Activated naive CD8-positive, alpha-beta T cell treated with anti-CD3 and anti-CD28 coated beads for 36 hours (primary cell): ENCODE results near the gene RNF13. TPM values are rescaled to one million over a fixed set of nuclear protein-coding genes. Genes with fewer than 3 reads are reported as not detected.

Experiments used
- DNase-seq: peaks from one replicate; pipeline ENCODE4 v3.0.0; 2021
- H3K27ac Mint-ChIP-seq: one replicate; pipeline ENCODE4 v1.8.0; 2022; ENCODE audit warnings: mild to moderate bottlenecking, moderate library complexity, mixed read lengths
- H3K27me3 Mint-ChIP-seq: one replicate; pipeline ENCODE4 v1.8.0; 2022; ENCODE audit warnings: mild to moderate bottlenecking, mixed read lengths
- H3K36me3 Mint-ChIP-seq: one replicate; pipeline ENCODE4 v1.8.0; 2021; ENCODE audit warnings: mild to moderate bottlenecking, mixed read lengths
- H3K4me1 Mint-ChIP-seq: one replicate; pipeline ENCODE4 v1.8.0; 2021; ENCODE audit warnings: mixed read lengths
- H3K4me3 Mint-ChIP-seq: one replicate; pipeline ENCODE4 v1.8.0; 2022; ENCODE audit warnings: mild to moderate bottlenecking, moderate library complexity, mixed read lengths
- H3K9me3 Mint-ChIP-seq: one replicate; pipeline ENCODE4 v1.8.0; 2022; ENCODE audit warnings: mixed read lengths
- total RNA-seq, 2 experiments: library from RNA; stranded (reverse); gene quantifications; one replicate each; pipeline ENCODE4 v1.2.3, GENCODE V29; 2021

Gene RNF13
- total RNA-seq, 2 experiments from 2014 or later = 28.8 to 29.5 TPM

DNA sequence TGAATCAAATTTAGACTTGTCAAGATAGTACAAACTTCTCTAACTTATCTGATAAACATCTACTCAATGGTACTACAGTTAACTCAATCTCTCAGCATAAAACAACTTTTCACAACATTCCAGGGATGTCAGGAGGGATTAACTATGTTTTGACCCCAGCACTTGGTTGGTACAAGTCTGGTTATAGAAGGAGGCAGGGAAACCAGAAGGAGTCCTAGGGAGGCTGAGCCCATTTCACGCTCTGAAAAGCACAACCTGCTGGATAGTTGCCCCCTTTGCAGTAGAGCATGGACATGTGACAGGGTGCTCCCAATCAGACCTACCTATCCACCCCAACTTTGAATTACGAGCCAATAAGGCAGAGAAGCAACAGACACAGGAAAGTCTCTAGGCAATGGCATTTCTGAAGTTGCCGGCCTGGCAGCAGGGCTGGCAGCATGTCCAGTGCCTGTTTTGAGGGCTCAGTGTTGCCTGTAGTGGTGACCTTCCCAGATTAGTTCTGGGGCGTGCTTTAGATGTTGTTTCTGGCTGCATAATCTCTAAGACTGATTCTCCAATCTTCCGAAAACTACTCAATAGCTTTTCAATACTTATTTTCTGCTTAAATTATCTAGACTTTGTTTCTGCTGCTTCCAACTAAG, 28.8 kb upstream of the RNF13 start:
- H3K36me3 Mint-ChIP-seq = no peaks in the 10 kb centered on the region
- no peaks in the 10 kb centered on the region for H3K9me3 Mint-ChIP-seq
- H3K4me1 Mint-ChIP-seq = no peaks in the 10 kb centered on the region
- H3K27me3 Mint-ChIP-seq = peaks cover 10% of the 10 kb centered on the region
- H3K27ac Mint-ChIP-seq = no peak overlapping the region
- DNase-seq = no peak
- H3K4me3 Mint-ChIP-seq = no peak overlapping the region

DNA sequence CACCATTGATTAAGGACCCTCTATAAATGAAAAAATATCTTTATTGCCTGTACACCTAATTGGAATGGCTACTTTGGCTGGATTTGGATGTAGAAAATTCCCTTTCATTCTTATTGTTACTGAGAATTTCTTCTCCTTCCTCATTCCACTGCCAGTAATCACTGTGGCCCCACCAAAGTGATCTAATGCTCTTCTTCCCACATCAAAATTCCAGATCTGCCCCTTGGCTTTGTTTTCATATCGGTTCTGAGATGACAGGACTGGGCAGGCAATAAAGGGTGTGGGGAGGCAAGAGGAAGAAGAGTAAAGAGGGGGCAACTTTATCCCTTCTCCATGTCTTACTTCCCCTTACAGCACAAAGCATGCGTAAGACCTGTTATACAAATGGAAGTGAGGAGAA, 22.7 kb upstream of the RNF13 start:
- Mint-ChIP-seq H3K36me3 (no peaks in the 10 kb centered on the region), H3K4me1 (no peaks in the 10 kb centered on the region), H3K27ac (no peak overlapping the region), H3K4me3 (no peak overlapping the region), H3K27me3 (peaks cover 31% of the 10 kb centered on the region), H3K9me3 (no peaks in the 10 kb centered on the region)
- no peak for DNase-seq

DNA sequence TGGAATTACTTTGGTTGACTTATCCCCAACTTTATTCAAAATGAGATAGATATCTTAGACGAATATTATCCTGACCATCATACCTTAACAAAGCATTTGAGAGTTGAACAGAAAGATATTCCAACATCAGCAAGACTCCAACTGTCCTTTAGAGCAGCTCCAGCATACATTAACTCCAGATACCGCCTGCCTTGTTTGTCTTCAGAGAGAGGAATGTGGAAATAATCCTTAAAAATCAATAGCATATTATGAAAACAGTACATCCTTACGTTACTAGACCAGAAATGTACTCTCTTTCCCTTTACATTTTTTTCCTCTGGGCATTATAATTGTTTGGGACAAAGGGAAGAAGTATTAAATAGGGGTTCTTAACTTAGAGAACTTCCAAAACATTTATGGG, 22.3 kb upstream of the RNF13 start:
- no peak for DNase-seq
- no peak overlapping the region for H3K27ac Mint-ChIP-seq
- H3K36me3 Mint-ChIP-seq = no peaks in the 10 kb centered on the region
- no peak overlapping the region for H3K4me3 Mint-ChIP-seq
- no peaks in the 10 kb centered on the region for H3K9me3 Mint-ChIP-seq
- no peaks in the 10 kb centered on the region for H3K4me1 Mint-ChIP-seq
- peaks cover 31% of the 10 kb centered on the region for H3K27me3 Mint-ChIP-seq

DNA sequence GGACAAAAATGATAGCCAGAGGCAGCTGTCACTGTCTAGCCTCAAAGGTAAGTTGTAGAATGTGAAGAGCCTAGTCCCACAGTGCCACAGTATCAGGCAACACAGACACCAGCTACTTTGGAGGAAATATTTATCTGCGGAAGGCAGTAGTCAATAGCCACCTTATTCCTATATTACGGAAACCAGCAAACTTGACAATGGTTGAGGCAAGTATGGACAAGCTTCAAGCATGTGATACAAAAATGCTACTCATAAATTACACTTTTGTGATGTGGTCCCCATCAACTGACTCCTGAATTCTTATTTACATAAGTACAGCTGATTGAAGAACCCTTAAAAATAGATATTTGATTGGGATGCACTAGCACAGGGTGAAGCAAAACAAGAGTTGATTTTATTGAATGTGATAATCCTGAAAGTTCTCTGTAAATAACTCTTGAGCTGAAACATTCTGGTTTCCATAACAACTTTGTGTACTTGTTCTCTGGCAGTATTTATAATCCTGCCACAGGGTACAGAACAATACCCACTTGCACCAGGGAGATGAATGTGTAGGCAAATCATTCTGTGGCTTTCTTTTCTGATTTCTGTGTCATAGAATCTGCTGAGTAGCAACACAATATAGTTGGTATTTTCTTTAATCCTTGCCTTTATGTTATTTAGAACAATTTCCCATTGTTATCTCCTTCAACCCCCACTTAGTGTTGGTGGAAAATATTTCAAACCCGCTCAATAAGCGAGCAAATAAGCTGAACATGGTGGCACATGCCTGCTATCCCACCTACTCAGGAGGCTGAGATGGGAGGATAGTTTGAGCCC, 20.4 kb upstream of the RNF13 start, which contains the start of gene ANKUB1:
Gene ANKUB1, minus strand, starts transcription at position 103 of the 819 bp plus-strand sequence. CDS start 188 bp downstream, outside the sequence.
- DNase-seq = no peak
- Mint-ChIP-seq H3K4me1 (no peaks in the 10 kb centered on the region), H3K9me3 (no peaks in the 10 kb centered on the region), H3K4me3 (no peak within 1 kb of the TSS), H3K36me3 (no peaks in the 10 kb centered on the region), H3K27me3 (peaks cover 22% of the 10 kb centered on the region), H3K27ac (no peak within 1 kb of the TSS)

DNA sequence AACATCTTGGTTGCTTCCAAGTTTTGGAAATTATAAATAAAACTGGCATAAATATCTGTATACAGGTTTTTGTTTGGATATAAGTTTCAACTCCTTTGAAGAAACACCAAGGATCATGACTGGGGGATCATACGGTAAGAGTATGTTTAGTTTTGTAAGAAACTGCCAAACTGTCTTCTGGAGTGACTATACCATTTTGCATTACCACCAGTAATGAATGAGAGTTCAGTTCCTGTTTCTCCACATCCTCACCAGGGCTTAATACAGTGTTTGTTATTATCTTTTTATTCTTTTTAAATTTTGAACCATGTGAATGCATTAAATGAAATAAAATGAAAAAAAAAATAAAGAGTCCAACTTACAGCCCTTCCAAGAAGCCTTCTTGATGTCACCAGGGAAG, 17.0 kb upstream of the RNF13 start:
- peaks cover 19% of the 10 kb centered on the region for H3K27me3 Mint-ChIP-seq
- no peak for DNase-seq
- H3K4me1 Mint-ChIP-seq = no peaks in the 10 kb centered on the region
- no peaks in the 10 kb centered on the region for H3K36me3 Mint-ChIP-seq
- H3K27ac Mint-ChIP-seq = no peak overlapping the region
- peaks cover 2% of the 10 kb centered on the region for H3K9me3 Mint-ChIP-seq
- H3K4me3 Mint-ChIP-seq = no peak overlapping the region

DNA sequence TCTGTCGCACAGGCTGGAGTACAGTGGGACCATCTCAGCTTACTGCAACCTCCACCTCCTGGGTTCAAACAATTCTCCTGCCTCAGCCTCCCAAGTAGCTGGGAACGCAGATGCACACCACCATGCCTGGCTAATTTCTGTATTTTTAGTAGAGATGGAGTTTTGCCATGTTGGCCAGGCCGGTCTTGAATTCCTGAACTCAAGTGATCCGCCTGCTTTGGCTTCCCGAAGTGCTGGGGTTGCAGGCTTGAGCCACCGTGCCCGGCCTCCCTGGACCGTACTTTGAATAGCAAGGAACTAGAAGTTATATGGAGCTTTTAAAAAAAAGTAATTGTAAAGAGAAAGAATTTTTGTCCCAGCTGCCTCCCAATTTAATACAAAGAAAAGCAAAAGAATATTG, 12.3 kb upstream of the RNF13 start:
- Mint-ChIP-seq H3K4me3 (no peak overlapping the region), H3K27ac (no peak overlapping the region), H3K4me1 (no peaks in the 10 kb centered on the region), H3K27me3 (peaks cover 11% of the 10 kb centered on the region), H3K36me3 (no peaks in the 10 kb centered on the region), H3K9me3 (peaks cover 2% of the 10 kb centered on the region)
- DNase-seq = no peak

DNA sequence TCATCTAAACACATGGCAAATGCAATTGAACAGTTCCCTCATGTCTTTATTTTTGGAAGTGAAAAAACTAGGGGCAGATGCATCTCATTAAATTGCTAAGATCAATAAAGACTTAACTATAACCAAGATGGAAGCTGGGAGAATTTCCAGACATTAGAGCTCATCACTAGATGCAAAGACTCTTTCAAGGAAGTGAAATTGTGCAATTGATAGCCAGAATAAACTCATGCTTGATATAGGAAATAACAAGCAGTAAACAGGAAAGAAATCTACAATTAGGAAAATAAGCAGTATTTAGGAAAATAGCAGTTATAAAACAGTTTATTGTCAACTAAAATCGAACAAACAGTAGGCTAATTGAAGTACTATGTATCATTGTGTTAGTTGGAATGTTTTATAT, 11.8 kb upstream of the RNF13 start:
- peaks cover 13% of the 10 kb centered on the region for H3K27me3 Mint-ChIP-seq
- DNase-seq = no peak
- H3K36me3 Mint-ChIP-seq = no peaks in the 10 kb centered on the region
- no peak overlapping the region for H3K4me3 Mint-ChIP-seq
- no peaks in the 10 kb centered on the region for H3K4me1 Mint-ChIP-seq
- H3K27ac Mint-ChIP-seq = no peak overlapping the region
- peaks cover 2% of the 10 kb centered on the region for H3K9me3 Mint-ChIP-seq

DNA sequence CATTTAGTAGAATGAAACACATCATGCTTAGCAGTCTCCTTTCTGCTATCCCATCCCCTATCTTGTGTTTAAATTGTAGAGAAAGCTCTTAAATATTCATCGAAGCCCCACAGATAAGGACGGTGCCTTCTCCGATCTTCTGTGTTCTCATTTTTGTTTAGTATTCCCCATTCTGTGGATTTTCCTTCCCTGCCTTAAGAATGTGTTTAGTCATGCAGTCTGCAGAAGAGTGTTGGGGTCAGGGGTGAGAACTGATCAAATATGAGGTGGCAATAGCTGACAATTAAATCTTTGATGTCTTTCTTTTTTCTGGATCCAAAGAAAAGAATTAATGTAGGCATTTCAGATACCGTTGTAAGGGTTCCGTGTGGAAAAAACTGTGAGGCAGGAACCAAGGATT, 11.4 kb upstream of the RNF13 start:
- Mint-ChIP-seq H3K9me3 (peaks cover 2% of the 10 kb centered on the region), H3K27ac (no peak overlapping the region), H3K36me3 (no peaks in the 10 kb centered on the region), H3K27me3 (peaks cover 16% of the 10 kb centered on the region), H3K4me1 (no peaks in the 10 kb centered on the region), H3K4me3 (no peak overlapping the region)
- no peak for DNase-seq

DNA sequence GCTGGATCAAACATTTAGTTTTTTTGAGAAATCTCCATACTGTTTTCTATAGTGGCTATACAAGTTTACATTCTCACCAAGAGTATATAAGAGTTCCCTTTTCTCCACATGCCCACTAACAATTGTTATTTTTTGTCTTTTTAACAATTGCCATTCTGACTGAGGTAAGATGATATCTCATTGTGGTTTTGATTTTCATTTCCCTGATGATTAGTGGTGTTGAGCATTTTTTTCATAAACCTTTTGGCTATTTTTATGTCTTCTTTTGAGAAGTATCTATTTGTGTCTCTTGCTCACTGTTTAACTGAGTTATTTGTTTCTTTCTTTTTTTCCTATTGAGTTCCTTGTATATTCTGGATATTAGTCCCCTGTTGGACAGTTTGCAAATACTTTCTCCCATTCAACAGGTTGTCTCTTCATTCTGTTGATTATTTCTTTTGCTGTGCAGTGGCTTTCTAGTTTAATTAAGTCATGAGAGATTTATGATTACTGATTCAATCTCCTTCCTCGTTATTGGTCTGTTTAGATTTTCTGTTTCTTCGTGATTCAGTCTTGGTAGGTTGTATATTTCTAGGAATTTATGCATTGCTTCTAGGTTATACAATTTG, 6.7 kb upstream of the RNF13 start:
- Mint-ChIP-seq H3K27ac (no peak overlapping the region), H3K36me3 (no peaks in the 10 kb centered on the region), H3K9me3 (no peaks in the 10 kb centered on the region), H3K27me3 (peaks cover 14% of the 10 kb centered on the region), H3K4me1 (peaks cover 4% of the 10 kb centered on the region), H3K4me3 (no peak overlapping the region)
- no peak for DNase-seq

DNA sequence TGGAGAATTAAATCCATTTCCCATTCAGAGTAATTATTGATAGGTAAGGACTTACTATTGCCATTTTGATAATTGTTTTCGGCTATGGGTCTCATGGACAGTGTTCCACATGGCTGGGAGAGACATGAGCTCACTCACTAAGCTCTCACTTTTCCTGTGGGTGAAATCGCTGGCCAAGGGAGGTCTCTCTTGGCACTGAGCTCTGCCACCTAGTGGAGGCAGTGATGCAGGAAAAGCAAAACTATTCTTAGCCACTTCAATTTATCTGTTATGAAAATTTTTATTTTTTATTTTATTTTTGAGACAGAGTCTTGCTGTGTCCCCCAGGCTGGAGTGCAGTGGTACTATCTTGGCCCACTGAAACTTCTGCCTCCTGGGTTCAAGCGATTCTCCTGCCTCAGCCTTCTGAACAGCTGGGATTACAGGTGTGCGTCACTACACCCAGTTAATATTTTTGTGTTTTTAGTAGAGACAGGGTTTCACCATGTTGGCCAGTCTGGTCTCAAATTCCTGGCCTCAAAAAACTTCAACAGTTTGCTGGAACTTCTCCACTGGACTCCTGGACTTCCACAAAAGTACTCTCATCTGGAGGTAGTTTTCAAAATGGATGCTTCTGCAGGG, 4.7 kb upstream of the RNF13 start:
- H3K36me3 Mint-ChIP-seq = no peaks in the 10 kb centered on the region
- H3K9me3 Mint-ChIP-seq = no peaks in the 10 kb centered on the region
- DNase-seq = peak; percentile 40
- no peak overlapping the region for H3K27ac Mint-ChIP-seq
- H3K27me3 Mint-ChIP-seq = peaks cover 14% of the 10 kb centered on the region
- peaks cover 8% of the 10 kb centered on the region for H3K4me1 Mint-ChIP-seq
- H3K4me3 Mint-ChIP-seq = no peak overlapping the region

DNA sequence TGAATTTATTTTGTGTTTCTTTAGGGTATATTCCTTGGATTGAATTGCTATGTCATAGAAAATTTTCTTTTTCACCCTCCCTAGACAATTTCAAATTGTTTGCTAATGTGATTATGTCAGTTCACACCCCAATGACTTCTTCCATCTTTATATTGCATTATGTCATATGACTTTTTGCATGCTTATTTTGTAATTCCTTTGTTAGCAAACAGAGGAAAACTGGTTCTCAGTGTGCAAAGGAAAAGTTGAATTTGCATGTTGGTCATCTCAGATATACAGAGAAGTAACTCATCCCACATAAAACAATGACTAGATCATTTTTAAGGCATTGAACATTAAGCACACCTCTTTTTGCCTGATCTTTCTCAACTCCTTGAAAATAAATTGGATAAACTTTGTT, 3.3 kb upstream of the RNF13 start:
- H3K4me3 Mint-ChIP-seq = no peak overlapping the region
- DNase-seq = no peak

DNA sequence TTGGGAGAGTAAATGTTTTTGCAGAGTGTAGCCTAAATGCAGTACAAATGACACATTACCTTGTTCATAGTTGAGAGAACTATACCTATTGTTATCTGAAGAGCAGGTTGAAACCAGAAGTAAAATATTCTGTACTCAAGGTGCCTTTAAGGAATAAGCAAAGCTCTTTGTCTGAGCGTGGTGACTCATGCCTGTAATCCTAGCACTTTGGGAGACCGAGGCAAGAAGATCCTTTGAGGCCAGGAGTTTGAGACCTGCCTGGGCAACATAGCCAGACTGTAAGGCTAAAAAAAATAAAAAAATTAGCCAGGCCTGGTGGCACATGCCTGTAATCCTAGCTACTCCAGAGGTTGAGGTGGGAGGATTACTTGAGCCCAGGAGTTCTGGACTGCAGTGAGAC, 2.2 kb upstream of the RNF13 start:
- Mint-ChIP-seq H3K27ac (no peak overlapping the region), H3K4me3 (no peak overlapping the region), H3K36me3 (peaks cover 5% of the 10 kb centered on the region), H3K9me3 (no peaks in the 10 kb centered on the region), H3K4me1 (peaks cover 22% of the 10 kb centered on the region), H3K27me3 (peaks cover 7% of the 10 kb centered on the region)
- DNase-seq = no peak

More for the DNA sequence above, 3.3 kb upstream of the RNF13 start:
- H3K4me1 Mint-ChIP-seq = peaks cover 13% of the 10 kb centered on the region
- H3K27me3 Mint-ChIP-seq = peaks cover 14% of the 10 kb centered on the region
- H3K9me3 Mint-ChIP-seq = no peaks in the 10 kb centered on the region
- no peak overlapping the region for H3K27ac Mint-ChIP-seq
- peaks cover 1% of the 10 kb centered on the region for H3K36me3 Mint-ChIP-seq

DNA sequence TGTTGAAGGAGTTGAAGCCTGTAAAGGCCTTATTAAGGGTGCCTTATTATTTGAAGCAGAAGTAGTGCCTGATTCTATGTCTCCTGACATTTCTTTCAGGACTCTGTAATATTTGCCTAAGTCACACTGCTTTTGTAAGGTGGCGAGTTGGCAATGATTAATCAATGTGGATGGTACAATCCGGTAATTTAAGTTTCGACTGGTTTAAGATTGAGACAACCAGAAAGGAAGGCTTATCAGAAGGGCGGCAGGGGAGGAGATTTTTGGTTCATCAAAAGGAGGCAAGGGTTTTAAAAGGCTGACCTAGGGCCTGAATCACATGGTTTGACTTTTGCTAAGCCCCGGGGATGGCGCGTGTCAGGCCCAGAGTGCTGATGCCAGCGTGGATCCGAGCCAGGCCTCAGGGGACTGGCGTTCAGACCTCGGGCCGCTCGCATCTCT, 830 bp upstream of the RNF13 start:
- Mint-ChIP-seq H3K27ac (peak overlapping the region; percentile 100), H3K4me3 (peak overlapping the region; percentile 95), H3K9me3 (no peaks in the 10 kb centered on the region), H3K36me3 (peaks cover 8% of the 10 kb centered on the region), H3K27me3 (peaks cover 4% of the 10 kb centered on the region), H3K4me1 (peaks cover 36% of the 10 kb centered on the region)
- DNase-seq = no peak

DNA sequence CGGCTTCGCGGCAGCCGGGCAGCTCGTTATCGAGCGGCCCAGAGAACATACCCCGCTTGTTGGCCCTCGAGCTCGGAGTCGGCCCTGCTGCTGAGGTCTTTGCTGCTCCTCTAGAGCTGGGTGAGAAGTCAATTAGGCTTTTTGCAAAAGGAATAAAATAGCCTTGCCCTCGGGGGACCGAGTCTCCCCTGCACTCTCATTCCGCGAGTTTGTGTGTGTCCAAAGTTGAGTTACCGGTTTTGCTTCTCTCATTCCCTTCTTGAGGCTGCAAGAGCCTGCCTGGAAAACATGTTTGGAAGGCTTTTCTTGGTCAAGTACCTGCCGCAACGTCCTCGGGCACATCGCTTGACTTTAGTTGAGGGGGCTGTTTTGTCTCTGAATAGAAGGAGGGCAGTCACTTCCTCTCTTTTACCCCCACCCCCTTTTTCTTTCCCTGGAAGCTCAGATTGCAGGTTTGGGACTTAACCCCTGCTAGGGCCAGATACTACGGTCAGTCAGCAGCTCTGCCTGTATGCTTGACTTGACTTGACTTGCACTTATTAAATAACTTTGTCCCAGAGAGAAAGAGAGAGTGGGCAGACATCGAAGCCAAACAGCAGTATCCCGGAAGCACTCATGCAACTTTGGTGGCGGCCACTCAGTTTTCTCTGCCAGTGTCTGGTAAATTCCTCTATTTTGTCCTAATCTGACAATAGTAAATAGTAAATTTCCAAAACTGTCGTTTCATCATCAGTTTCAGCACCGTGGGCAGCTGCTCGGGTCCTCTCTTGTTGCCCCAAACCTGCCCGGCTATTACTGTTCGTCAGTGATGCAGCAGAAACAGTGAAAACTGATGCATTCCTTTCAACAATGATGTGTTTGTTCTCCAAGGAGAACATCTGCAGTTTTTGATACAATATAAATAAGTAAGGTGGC, 609 bp downstream of the RNF13 start:
- Mint-ChIP-seq H3K9me3 (no peaks in the 10 kb centered on the region), H3K27ac (peak overlapping the region; percentile 100), H3K36me3 (peaks cover 11% of the 10 kb centered on the region), H3K27me3 (no peaks in the 10 kb centered on the region), H3K4me3 (peak overlapping the region; percentile 95), H3K4me1 (peaks cover 38% of the 10 kb centered on the region)
- DNase-seq = peak; percentile 6
